Putamen (tissue), 1 donor: ENCODE measurements around the gene LSM4.

ENCODE experiments used
- DNase-seq: peaks from one replicate; pipeline ENCODE4 v3.0.0-alpha.2; 2016; ENCODE audit warnings: low spot score

The LSM4 gene

DNA sequence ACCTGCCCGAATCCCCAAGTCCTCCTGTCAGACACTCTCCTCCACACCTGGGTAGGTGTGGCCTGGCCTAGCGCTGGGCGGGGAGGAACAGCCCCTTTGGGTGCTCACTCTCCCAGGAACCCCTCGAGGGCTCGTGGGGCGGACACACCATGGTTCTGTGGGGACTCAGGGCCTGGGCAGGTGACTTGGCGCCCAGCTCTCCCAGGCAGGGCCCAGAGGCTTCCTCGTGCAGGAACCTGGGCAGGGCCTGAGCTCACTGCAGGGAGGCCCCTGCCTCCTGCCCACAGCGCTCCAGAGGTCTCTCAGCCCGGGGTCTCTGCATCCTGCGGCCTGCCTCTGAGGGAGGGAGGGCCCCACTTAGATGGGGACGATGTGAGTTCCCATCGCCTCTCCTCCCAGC, 11.9 kb downstream of the LSM4 start:
- DNase-seq, result no peak

GRCh38 chr19:18310118-18310909, 12.6 kb downstream of the LSM4 start:
- DNase-seq, result no peak

DNA sequence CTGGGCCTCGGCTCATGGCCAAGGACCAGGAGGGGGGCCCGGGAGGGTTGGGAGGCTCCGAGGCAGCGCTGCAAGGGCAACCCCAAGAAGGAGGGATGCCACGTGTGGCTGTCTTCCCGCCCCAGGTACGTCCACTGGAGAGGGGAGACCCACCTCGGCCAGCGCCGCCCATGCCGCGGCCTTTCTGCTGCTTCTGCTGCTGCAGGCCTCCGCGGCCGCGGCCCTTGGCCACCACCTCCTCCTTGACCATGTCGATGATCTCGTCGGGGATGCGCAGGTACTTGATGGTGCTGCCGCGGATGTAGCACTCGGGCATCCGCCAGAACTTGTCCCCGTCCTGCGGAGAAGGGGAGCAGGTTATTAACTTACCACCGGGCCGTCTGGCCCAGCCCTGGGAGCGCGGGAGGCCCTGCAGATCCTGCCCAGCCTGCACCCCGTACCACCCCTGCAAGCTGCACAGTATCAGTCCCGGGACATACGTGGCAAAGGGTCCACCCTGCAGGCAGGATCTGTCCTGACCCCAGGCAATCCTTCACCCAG, 13.3 kb downstream of the LSM4 start:
- DNase-seq, result no peak

GRCh38 chr19:18308948-18309325, 13.9 kb downstream of the LSM4 start:
- DNase-seq, result no peak

- DNase-seq, result no peak
These were observed 14.6 kb downstream of the LSM4 start for GRCh38 chr19:18308051-18308947.

DNA sequence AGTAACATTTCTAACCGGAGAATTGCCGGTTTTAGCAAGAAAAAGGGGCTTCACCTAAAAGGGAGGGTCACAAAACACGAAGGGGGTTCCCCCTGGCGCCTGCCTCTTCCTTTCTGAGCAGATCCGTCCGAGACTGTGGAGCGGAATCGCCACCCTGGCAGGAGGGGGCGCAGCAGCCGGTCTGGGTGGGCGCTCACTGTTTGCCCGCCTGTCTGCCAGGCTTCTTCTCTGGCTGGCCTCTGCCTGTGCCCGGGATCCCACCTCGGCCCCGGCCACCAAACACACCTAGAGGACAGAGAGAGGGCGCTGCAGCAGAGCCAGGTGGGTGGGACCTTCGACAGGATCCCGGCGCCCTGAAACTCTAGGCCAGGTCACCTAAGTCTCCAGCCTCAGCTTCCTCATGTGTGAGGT, 15.6 kb downstream of the LSM4 start:
- DNase-seq, result no peak

DNA sequence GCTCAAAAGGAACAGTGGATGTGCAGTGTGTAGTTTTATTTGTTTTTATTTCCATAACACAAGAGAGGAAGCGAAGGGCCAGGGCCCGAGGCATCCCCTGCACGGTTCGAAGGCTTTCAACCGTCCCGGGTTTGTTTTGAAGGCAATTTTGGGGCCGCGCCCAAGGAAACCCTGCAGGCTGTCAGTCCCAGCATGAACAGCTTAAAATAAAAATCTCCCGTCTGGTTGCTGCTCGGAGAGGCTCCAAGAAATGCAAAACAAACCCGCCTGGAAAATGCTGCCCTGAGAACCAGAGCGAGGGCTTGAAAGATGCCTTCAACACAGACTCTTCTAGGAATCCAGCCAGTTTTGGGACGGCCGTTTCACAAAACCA, 16.0 kb downstream of the LSM4 start:
- no peak for DNase-seq

DNA sequence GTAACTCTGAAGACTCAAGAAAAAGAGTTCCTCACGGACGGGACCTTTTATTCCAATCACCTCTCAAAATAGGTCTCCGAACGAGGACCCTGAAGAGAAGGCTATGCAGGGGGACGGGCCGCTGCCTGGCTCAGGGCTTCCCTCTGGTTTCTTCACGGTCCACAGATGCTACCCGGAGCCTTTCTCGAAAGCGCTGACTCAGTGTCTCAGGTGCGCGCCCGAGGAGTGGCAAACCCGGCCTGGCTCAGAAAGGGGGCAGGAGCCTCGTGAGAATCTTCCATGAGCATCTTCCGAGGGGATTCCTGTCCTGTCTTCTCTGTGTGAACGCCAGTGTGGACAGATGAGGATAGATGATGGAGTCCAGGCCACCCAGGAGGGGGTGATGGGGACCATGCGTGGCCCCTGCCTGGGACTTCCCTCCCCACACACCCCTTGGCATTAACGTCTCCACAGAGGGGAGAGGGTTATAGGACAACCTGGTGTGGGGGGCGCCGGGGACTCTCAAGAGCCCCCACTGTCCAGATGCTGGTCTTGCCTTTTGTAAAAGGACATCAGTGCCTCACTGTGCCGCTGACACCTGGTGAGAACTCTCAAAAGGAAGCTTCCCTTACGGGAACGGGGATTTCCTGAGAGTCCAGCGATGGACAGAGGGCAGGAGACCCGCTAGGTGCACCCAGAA, 16.5 kb downstream of the LSM4 start:
- DNase-seq, result no peak

DNA sequence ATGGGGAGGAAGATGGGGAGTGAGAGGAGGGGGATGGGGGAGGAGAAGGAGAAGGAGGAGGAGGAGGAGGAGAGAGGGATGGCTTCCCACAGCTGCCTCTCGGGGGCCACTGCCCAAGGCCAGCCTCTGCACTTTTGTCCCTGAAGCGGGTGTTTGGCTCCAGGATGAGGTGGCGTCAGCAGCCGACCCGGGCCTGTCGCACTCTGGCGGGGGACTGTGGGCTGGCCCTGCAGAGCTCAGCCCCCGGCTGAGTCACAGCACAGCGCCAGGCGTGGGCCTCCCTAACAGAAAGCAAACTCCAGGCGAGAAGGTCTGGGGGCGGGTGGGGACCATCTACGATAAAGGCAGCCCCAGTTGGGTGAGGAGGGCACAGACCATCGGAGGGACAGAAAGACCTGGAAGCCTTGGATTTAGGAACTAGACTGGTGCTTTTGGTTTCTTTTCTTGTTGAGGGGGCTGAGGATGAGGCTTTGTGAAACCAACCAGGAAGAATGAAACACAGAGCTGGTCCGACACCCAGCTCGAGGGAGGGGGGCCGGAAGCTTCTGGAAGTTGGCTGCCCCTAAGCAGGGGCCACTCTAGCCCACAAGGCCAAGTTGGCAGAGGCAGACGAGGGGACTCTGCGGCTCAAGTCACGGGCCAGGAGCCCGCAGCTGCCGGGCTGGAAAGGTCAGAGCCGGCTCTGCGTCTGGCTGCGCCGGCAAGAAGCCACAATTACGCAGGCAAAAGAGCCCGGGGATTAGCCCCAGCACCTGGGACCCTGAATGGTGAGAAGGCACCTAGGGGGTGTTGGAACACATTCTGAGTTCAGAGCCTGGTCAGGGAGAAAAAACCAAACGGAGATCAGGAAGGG, 18.2 kb downstream of the LSM4 start:
- peak; percentile 85 for DNase-seq

DNA sequence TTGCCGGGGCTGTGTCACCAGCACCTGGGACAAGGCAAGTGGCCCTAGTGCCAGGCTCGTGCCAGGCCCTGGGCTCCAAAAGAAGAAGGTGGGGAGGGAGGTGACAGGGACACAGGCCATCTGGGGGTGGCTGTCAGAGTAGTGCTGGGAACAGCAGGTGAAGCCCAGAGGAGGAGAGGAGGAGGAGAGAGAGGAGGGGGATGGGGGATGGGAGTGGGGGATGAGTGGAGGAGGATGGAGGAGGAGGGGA, 18.7 kb downstream of the LSM4 start:
- no peak for DNase-seq

- DNase-seq, result no peak
These were observed 21.2 kb downstream of the LSM4 start for GRCh38 chr19:18301718-18302111.

- DNase-seq, result no peak
These were observed 21.8 kb downstream of the LSM4 start for GRCh38 chr19:18300930-18301717.

- DNase-seq, result no peak
These were observed 23.2 kb downstream of the LSM4 start for GRCh38 chr19:18299654-18300053.

DNA sequence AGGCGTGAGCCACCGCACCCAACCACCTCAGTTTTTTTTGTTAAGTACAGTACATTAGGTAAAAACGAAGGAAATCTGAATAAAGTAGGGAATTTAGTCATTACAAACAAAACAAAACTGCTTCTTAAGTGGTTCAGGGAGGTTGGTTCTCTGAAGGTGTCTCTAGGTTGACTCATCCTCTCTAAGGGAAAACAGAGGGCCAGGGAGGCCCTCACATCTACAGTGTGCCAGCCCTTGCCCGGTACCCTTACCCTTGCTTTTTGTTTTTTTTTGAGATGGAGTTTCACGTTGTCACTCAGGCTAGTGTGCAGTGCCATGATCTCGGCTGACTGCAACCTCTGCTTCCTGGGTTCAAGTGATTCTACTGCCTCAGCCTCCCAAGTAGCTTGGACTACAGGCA, 24.3 kb downstream of the LSM4 start:
- no peak for DNase-seq

GRCh38 chr19:18297308-18297707, 25.6 kb downstream of the LSM4 start:
- no peak for DNase-seq

DNA sequence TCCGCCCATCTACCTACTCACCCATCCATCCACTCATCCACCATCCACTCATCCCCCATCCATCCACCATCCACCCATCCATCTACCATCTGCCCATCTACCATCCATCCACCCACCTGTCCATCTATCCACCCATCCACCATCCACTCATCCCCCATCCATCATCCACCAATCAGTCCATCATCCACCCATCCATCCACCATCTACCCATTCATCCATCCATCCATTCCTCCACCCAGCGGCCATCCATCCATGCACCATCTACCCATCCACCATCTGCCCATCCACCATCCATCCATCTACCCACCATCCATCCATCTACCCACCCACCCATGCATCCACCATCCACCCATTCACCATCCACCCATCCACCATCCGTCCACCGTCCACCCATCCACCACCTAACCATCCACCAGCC, 27.8 kb downstream of the LSM4 start:
- DNase-seq, result no peak

DNA sequence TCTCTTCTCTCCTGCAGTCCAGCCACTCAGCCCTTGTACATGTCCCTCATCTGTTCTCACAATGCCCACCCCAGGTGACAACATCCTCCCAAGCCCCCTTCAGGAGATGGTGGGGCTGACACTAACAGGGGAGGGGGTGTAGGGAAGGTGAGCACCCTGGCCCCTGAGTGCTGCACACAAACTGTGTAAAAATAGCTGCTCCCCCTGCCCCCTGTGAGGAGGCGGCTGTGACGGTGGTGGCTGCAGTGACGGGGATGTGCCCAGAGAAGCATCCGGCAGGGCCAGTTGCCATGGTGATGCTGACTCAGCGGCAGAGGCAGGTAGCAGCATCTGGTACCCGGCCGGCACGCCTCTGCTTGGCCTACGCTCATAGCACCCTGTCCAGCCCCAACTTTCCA, 28.4 kb downstream of the LSM4 start:
- DNase-seq, result no peak

GRCh38 chr19:18293642-18294466, 29.0 kb downstream of the LSM4 start:
- no peak for DNase-seq

DNA sequence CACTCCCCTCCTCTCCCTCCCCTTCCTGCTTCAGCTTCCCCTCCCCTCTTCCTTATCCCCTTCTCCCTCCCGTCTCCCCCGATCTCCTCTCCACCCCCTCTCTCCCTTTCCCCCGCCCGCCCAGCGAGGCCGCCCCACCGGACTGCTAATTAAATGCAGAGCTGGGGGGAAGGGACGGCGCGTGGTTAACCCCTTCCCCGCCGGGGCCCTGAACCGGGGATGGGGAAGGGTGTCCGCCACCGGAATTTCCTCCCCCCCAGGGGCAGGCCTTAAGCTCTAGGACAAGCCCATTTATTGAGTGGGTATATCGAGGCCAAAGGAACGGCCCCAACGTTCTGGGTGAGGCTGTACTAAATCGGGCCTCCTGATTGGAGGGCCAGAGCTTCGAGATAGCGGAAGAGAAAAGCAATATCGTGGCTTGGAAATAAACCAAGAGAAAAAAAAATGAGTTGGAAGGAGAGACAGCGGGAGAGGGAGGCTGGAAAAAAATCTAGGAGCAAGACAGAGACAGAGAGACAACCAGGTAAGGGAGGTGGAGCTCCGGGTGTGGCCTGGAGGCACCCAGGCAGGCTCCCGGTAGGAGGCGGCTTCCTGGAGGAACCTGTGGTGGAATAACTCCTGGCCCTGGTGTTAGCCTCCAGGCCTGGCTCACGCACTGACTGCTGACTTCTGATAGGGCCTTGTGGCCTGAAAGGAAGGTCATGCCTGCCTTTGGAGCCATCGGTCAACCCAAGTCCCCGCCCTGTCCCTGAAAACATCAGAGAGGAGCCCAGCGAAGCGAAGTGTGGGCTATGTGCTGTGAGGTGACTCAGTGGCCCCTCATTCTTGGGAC, 29.9 kb downstream of the LSM4 start:
- DNase-seq, result no peak
